ENCODE data around the gene LRP1.

The LRP1 gene

GRCh38 chr12:57156701-57157403, 28.6 kb downstream of the LRP1 start:
- ChIA-PET CTCF (interaction anchor here (0.6 kb wide), 1 partner anchor 26 kb away, joined by 3 read pairs; no protein-coding TSS in a partner anchor), POLR2A (ENCODE audit: low non-redundant PET) (no interaction called here)
- TF ChIP-seq, protein P1, sequence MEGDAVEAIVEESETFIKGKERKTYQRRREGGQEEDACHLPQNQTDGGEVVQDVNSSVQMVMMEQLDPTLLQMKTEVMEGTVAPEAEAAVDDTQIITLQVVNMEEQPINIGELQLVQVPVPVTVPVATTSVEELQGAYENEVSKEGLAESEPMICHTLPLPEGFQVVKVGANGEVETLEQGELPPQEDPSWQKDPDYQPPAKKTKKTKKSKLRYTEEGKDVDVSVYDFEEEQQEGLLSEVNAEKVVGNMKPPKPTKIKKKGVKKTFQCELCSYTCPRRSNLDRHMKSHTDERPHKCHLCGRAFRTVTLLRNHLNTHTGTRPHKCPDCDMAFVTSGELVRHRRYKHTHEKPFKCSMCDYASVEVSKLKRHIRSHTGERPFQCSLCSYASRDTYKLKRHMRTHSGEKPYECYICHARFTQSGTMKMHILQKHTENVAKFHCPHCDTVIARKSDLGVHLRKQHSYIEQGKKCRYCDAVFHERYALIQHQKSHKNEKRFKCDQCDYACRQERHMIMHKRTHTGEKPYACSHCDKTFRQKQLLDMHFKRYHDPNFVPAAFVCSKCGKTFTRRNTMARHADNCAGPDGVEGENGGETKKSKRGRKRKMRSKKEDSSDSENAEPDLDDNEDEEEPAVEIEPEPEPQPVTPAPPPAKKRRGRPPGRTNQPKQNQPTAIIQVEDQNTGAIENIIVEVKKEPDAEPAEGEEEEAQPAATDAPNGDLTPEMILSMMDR (conservative IDR thresholded peaks at IDR 0.05; ENCODE audit: low read depth): no peak

DNA sequence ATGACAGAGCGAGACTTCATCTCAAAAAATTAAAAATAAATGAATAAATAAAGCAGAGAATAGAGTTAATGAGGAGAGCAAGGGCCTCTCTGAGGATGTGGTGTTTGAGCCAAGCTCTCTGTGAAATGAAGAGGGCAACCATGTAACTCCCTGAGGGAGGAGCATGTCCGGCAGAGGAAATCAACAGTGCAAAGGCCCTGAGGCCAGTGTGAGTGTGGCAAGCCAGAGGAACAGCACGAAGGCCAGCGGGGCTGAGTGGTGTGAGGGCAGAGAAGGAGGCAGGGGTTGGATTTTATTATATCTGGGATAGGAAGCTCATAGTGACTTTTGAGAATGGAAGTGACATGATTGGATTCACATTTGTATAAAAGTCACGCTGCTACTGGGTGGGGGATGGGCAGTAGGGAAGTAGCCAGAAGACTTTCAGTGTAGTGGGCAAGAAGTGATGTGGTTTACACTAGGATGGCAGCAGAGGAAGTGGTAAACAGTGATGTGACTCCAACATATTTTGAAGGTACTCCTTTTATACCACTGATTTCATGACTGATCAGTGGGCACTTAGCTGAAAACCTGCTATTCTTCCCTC, 29.4 kb downstream of the LRP1 start:
- H3K27ac ChIP-seq: 0 out of 2 replicates have a peak overlapping the region, but pooled peaks have one; percentile 1
- POLR2A ChIA-PET (ENCODE audit: low non-redundant PET): no interaction called here
- CTCF ChIA-PET: interaction anchor here (0.6 kb wide), 1 partner anchor 25 kb away, joined by 3 read pairs; no protein-coding TSS in a partner anchor
- DNase-seq (ENCODE audit: low spot score): no peak
- TF ChIP-seq, protein P1 (conservative IDR thresholded peaks at IDR 0.05; ENCODE audit: low read depth): no peak

More at GRCh38 chr12:57156701-57157403, 28.6 kb downstream of the LRP1 start:
- H3K27ac ChIP-seq: peak overlapping the region; percentile 36
- DNase-seq (ENCODE audit: low spot score): no peak

GRCh38 chr12:57158186-57158585, 29.9 kb downstream of the LRP1 start:
- H3K27ac ChIP-seq: peak overlapping the region; percentile 32
- no peak for DNase-seq (ENCODE audit: low spot score)
- ChIA-PET POLR2A (ENCODE audit: low non-redundant PET) (no interaction called here), CTCF (no interaction called here)
- TF ChIP-seq, protein P1 (conservative IDR thresholded peaks at IDR 0.05; ENCODE audit: low read depth): no peak

GRCh38 chr12:57158665-57159064, 30.4 kb downstream of the LRP1 start:
- POLR2A ChIA-PET (ENCODE audit: low non-redundant PET): interaction anchor here (0.7 kb wide), 1 partner anchor 33 kb away, joined by 3 read pairs; no protein-coding TSS in a partner anchor
- peak overlapping the region; percentile 32 for H3K27ac ChIP-seq
- TF ChIP-seq, protein P1 (conservative IDR thresholded peaks at IDR 0.05; ENCODE audit: low read depth): no peak
- CTCF ChIA-PET: interaction anchor here (0.9 kb wide), 1 partner anchor 17 kb away, joined by 4 read pairs; no protein-coding TSS in a partner anchor
- DNase-seq (ENCODE audit: low spot score): no peak

- peak overlapping the region; percentile 3; the same call in 1 of the 2 replicates for H3K27ac ChIP-seq
- ChIA-PET POLR2A (ENCODE audit: low non-redundant PET) (interaction anchor here (0.7 kb wide), 1 partner anchor 34 kb away, joined by 3 read pairs; no protein-coding TSS in a partner anchor), CTCF (interaction anchor here (0.9 kb wide), 1 partner anchor 16 kb away, joined by 4 read pairs; no protein-coding TSS in a partner anchor)
- DNase-seq (ENCODE audit: low spot score): no peak
- TF ChIP-seq, protein P1 (conservative IDR thresholded peaks at IDR 0.05; ENCODE audit: low read depth): no peak
Measured at GRCh38 chr12:57159311-57159710, 31.0 kb downstream of the LRP1 start.

DNA sequence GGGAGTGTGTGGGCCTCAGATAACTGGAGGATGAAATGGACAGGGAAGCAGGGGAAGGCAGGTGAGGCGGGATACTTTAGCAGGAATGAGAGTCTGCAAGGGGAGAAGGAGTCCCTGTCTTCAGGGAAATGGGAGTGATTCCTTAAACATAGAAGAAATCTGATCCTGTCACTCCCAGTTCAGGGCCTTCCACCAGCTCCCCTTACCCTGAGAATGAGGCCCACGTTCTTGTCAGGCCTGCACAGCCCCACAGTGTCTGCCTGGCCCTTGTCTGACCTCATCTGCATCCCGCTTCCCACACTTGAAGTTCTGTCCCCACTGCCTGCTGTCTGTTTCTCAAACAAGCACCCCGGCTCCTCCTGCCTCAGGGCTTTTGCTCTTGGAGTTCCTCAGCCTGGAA, 31.8 kb downstream of the LRP1 start:
- POLR2A ChIA-PET (ENCODE audit: low non-redundant PET): no interaction called here
- TF ChIP-seq, protein P1 (conservative IDR thresholded peaks at IDR 0.05; ENCODE audit: low read depth): no peak
- CTCF ChIA-PET: interaction anchor here (0.5 to 0.7 kb wide), 2 partner anchors 8 to 1042 kb away, joined by 3 to 5 read pairs; partner anchors contain the start of gene ZC3H10

More for the DNA sequence above, 31.8 kb downstream of the LRP1 start:
- H3K27ac ChIP-seq: peak overlapping the region; percentile 3; the same call in 1 of the 2 replicates
- no peak for DNase-seq (ENCODE audit: low spot score)

All from RWPE1 (cell line).